Measurements from ENCODE around the gene ARID1B.

- TF ChIP-seq, protein P1, sequence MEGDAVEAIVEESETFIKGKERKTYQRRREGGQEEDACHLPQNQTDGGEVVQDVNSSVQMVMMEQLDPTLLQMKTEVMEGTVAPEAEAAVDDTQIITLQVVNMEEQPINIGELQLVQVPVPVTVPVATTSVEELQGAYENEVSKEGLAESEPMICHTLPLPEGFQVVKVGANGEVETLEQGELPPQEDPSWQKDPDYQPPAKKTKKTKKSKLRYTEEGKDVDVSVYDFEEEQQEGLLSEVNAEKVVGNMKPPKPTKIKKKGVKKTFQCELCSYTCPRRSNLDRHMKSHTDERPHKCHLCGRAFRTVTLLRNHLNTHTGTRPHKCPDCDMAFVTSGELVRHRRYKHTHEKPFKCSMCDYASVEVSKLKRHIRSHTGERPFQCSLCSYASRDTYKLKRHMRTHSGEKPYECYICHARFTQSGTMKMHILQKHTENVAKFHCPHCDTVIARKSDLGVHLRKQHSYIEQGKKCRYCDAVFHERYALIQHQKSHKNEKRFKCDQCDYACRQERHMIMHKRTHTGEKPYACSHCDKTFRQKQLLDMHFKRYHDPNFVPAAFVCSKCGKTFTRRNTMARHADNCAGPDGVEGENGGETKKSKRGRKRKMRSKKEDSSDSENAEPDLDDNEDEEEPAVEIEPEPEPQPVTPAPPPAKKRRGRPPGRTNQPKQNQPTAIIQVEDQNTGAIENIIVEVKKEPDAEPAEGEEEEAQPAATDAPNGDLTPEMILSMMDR (IDR thresholded peaks at IDR 0.05; ENCODE audit: low read depth, low read length, missing input control) = no peak
- TF ChIP-seq RAD21 (IDR thresholded peaks at IDR 0.05) = no peak
Observed at GRCh38 chr6:157061770-157062594, 284.8 kb downstream of the ARID1B start.

Data from liver (tissue), 3 donors.